ENCODE results near the gene AP5B1. TPM values are rescaled to one million over a fixed set of nuclear protein-coding genes. Genes with fewer than 3 reads are reported as not detected.

The AP5B1 gene
- total RNA-seq, 1 experiment from 2014 or later, result 9.4 TPM

- H3K14ac ChIP-seq (ENCODE audit: insufficient read depth, low read length), result no peak overlapping the region
- no peak overlapping the region for H2AFZ ChIP-seq (ENCODE audit: low read length)
- peaks cover 20% of the 10 kb centered on the region; the same call in 1 of the 2 replicates for H3K27me3 ChIP-seq (ENCODE audit: insufficient read depth, low read length)
- H4K91ac ChIP-seq (ENCODE audit: insufficient read length, low read depth, low read length), result no peak overlapping the region
- no peak for DNase-seq
- H2BK15ac ChIP-seq (ENCODE audit: low read depth, low read length), result no peak overlapping the region
- no peak overlapping the region for H4K8ac ChIP-seq (replicated peaks; ENCODE audit: insufficient read length, low read depth, low read length)
- no peak overlapping the region for H3K56ac ChIP-seq (ENCODE audit: insufficient read length, low read depth, low read length)
- no peak overlapping the region for H3K23ac ChIP-seq (ENCODE audit: insufficient read length, low read depth, low read length)
- Mint-ChIP-seq H3K27ac (no peak overlapping the region), H3K36me3 (ENCODE audit: insufficient read depth in 1 of 3, low read depth in 3 of 3) (peaks cover 0 to 10% (median 6%) of the 10 kb centered on the region in 3 experiments; a peak in 4 of 7 replicates), H3K27me3 (ENCODE audit: low read depth) (peaks cover 54% of the 10 kb centered on the region), H3K9me3 (peaks cover 0 to 2% of the 10 kb centered on the region in 2 experiments; a peak in 1 of 5 replicates), H3K4me1 (peaks cover 16 to 17% of the 10 kb centered on the region in 2 experiments), H3K4me3 (peak overlapping the region in 1 of 2 experiments; percentile 64; a peak in 2 of 5 replicates)
- H2AK5ac ChIP-seq (ENCODE audit: insufficient read length, low read length), result no peak overlapping the region
- H2BK5ac ChIP-seq (ENCODE audit: insufficient read length, low read length), result no peak overlapping the region
- TF ChIP-seq CTCF (conservative IDR thresholded peaks at IDR 0.05), result no peak
- no peak overlapping the region for H3K4ac ChIP-seq (ENCODE audit: low read depth, low read length)
- no peak overlapping the region for H3T11ph ChIP-seq (ENCODE audit: low read length)
- no peaks in the 10 kb centered on the region for H3K79me1 ChIP-seq (ENCODE audit: insufficient read depth, low read depth, low read length, poor library complexity, severe bottlenecking)
- H3K23me2 ChIP-seq (ENCODE audit: insufficient read length, low read depth, low read length, poor library complexity, severe bottlenecking), result peaks cover 13% of the 10 kb centered on the region
- no peaks in the 10 kb centered on the region for H3K79me2 ChIP-seq (ENCODE audit: insufficient read depth, low read length)
- H2BK120ac ChIP-seq (ENCODE audit: low read depth, low read length, poor library complexity, severe bottlenecking), result no peak overlapping the region
- H2BK20ac ChIP-seq (ENCODE audit: low read depth, low read length, poor library complexity, severe bottlenecking), result no peak overlapping the region
- H2BK12ac ChIP-seq (ENCODE audit: insufficient read length, low read depth, low read length), result no peak overlapping the region
- 0 out of 2 replicates have a peak, but pooled peaks cover 1% of the 10 kb centered on the region for H3K4me1 ChIP-seq (ENCODE audit: insufficient read depth, low read length)
- no peak overlapping the region for H3K27ac ChIP-seq (ENCODE audit: insufficient read length, low read depth, low read length)
- H3K9ac ChIP-seq (ENCODE audit: extremely low read depth, insufficient read length, low read length), result no peak overlapping the region
- H3K4me2 ChIP-seq (ENCODE audit: insufficient read depth, insufficient read length, low read length), result no peak overlapping the region
- H3K9me3 ChIP-seq (ENCODE audit: control insufficient read depth, low read depth, low read length), result no peaks in the 10 kb centered on the region
- H4K20me1 ChIP-seq (ENCODE audit: control insufficient read depth, insufficient read depth, insufficient read length), result no peaks in the 10 kb centered on the region
- H3K18ac ChIP-seq (ENCODE audit: insufficient read length, low read depth, low read length), result no peak overlapping the region
- no CpG with 5 or more reads among the region's 13 CpGs for WGBS (ENCODE audit: extremely low coverage, insufficient read length, low lambda C conversion rate)
- no peak overlapping the region for H4K5ac ChIP-seq (ENCODE audit: insufficient read length, low read depth, low read length)
Observed at GRCh38 chr11:65781962-65782815, 1.4 kb upstream of the AP5B1 start.
